ENCODE measurements around the gene DCLK2.

Gene DCLK2

DNA sequence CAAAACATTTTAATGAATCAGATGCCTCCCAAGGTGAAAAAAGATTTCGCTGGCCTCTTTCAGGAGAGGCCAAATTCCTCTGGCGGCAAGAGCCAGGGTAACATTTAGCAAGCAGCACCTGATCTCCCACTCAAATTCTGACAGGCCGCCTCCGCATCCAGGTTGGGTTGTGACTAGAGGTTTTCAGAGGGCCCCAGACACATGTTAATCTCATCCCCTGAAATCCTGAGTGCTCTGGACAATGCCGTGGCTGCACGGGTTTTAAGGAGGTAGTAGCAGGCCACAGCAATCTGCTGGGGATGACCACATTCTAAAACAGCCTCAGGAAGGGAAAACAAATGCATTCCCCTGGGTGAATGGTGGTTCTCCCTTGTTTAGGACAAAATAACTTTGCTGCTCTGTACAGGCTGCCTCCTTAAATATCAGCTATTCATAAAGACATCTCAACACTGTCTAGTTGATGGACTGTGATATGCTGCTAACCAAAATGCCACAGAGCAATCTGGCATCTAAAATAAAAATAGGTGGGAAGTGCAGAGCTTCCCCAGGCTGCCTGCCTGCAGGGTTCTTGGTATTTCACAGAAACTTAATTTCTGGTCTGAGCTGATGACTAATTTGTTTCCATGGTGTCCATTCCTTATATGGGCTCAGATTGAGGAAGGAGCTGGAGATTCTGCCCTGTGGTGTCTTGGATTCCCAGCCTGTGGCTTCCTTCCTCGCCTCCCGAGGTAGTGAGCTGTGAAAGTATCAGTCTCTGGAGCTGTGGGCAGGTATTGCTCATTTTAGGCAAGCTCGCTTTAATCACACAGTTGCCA is 202.0 kb downstream of the DCLK2 start:
- no peak for TF ChIP-seq ZBTB17 (tag by site-specific recombination; IDR thresholded peaks at IDR 0.05)
- peak; percentile 13; the same call in 1 of the 2 replicates for TF ChIP-seq FEZF1 (tag by site-specific recombination; IDR thresholded peaks at IDR 0.05)
- TF ChIP-seq ZNF335 (tag by site-specific recombination; conservative IDR thresholded peaks at IDR 0.05): no peak
- TF ChIP-seq EGR2 (tag by site-specific recombination; IDR thresholded peaks at IDR 0.05; ENCODE audit: low read depth): no peak
- H3K27ac ChIP-seq (ENCODE audit: extremely low read depth, low read depth, low read length): no peak overlapping the region
- H3K4me3 ChIP-seq (ENCODE audit: low read depth, low read length): no peak overlapping the region
- no peaks in the 10 kb centered on the region for H3K36me3 ChIP-seq (ENCODE audit: control insufficient read depth in 2 of 2, insufficient read depth in 1 of 2, low read length in 2 of 2)
- ChIA-PET POLR2A (no interaction called here), CTCF (interaction anchor here (0.9 to 1.1 kb wide), 2 partner anchors 269 to 681 kb away, joined by 3 read pairs; no protein-coding TSS in a partner anchor)
- 0 out of 2 replicates have a peak, but pooled peaks cover 2% of the 10 kb centered on the region for H3K4me1 ChIP-seq (ENCODE audit: control insufficient read depth, insufficient read depth, low read length)
- H3K9me3 ChIP-seq (ENCODE audit: control insufficient read depth, insufficient read depth, low read depth, low read length): no peaks in the 10 kb centered on the region

DNA sequence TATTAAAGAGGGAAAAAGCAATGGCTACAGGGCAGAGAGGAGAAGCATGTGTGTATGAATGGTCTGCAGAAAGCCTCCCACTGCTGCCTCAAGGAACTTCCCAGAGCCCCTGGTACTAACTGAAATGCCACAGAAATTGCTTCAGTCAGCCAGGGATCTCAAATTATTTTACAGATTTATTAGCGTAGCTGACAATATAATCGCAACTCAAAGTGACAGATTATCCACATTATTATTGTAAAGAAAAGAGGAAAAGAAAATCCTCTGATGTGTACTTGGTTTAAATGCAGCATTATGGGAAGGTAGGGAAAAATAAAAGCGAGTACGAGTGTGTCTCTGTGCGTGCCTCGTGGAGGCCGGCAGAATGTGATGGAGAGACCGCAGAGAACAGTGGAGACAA is 202.7 kb downstream of the DCLK2 start:
- ChIA-PET CTCF (interaction anchor here (0.9 kb wide), 1 partner anchor 681 kb away, joined by 3 read pairs; no protein-coding TSS in a partner anchor), POLR2A (no interaction called here)
- no peak overlapping the region for H3K4me3 ChIP-seq (ENCODE audit: low read depth, low read length)
- H3K4me1 ChIP-seq (ENCODE audit: control insufficient read depth, insufficient read depth, low read length): 0 out of 2 replicates have a peak, but pooled peaks cover 2% of the 10 kb centered on the region
- H3K36me3 ChIP-seq (ENCODE audit: control insufficient read depth in 2 of 2, insufficient read depth in 1 of 2, low read length in 2 of 2): no peaks in the 10 kb centered on the region
- no peak overlapping the region for H3K27ac ChIP-seq (ENCODE audit: extremely low read depth, low read depth, low read length)
- no peaks in the 10 kb centered on the region for H3K9me3 ChIP-seq (ENCODE audit: control insufficient read depth, insufficient read depth, low read depth, low read length)
- TF ChIP-seq ZNF510 (tag by site-specific recombination; IDR thresholded peaks at IDR 0.05; ENCODE audit: insufficient replicate concordance): no peak
- no peak for TF ChIP-seq ZNF202 (tag by site-specific recombination; IDR thresholded peaks at IDR 0.05; ENCODE audit: borderline replicate concordance)
- TF ChIP-seq ZNF292 (tag by site-specific recombination; IDR thresholded peaks at IDR 0.05; ENCODE audit: borderline replicate concordance, low read depth): no peak
- TF ChIP-seq, protein P1, sequence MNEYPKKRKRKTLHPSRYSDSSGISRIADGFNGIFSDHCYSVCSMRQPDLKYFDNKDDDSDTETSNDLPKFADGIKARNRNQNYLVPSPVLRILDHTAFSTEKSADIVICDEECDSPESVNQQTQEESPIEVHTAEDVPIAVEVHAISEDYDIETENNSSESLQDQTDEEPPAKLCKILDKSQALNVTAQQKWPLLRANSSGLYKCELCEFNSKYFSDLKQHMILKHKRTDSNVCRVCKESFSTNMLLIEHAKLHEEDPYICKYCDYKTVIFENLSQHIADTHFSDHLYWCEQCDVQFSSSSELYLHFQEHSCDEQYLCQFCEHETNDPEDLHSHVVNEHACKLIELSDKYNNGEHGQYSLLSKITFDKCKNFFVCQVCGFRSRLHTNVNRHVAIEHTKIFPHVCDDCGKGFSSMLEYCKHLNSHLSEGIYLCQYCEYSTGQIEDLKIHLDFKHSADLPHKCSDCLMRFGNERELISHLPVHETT (tag by site-specific recombination; IDR thresholded peaks at IDR 0.05): no peak
- no peak for TF ChIP-seq ZBTB21 (tag by site-specific recombination; IDR thresholded peaks at IDR 0.05)
- no peak for TF ChIP-seq ZFP69B (tag by site-specific recombination; IDR thresholded peaks at IDR 0.05)
- no peak for TF ChIP-seq ZNF311 (tag by site-specific recombination; IDR thresholded peaks at IDR 0.05; ENCODE audit: borderline replicate concordance)

DNA sequence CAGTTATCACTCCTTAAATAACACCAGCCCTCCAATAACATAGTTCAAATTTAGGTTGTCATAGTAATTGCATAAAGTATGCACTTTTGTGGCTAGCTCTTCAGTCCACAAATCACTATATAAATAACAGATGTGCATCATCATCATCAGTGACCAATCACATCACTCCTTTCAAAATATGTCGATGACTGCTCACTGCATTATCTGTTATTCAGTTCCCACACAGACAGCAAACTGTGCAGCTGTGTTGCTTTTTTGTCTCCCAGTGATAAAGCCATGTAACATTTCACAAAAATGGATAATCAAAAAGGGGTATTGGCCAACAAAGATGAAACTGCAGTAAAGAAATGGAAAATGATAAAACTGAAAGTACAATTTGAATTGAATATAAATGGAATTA is 205.4 kb downstream of the DCLK2 start:
- Histone ChIP-seq H3K27ac (ENCODE audit: extremely low read depth, low read depth, low read length) (no peak overlapping the region), H3K9me3 (ENCODE audit: control insufficient read depth, insufficient read depth, low read depth, low read length) (no peaks in the 10 kb centered on the region), H3K4me1 (ENCODE audit: control insufficient read depth, insufficient read depth, low read length) (0 out of 2 replicates have a peak, but pooled peaks cover 2% of the 10 kb centered on the region), H3K36me3 (ENCODE audit: control insufficient read depth in 2 of 2, insufficient read depth in 1 of 2, low read length in 2 of 2) (no peaks in the 10 kb centered on the region), H3K4me3 (ENCODE audit: low read depth, low read length) (no peak overlapping the region)
- CTCF ChIA-PET: interaction anchor here (0.5 to 0.6 kb wide), 2 partner anchors 14 to 777 kb away, joined by 3 to 4 read pairs; no protein-coding TSS in a partner anchor
- POLR2A ChIA-PET: no interaction called here
- TF ChIP-seq KLF1 (tag by site-specific recombination; IDR thresholded peaks at IDR 0.05) (no peak), ZNF302 (tag by site-specific recombination; IDR thresholded peaks at IDR 0.05; ENCODE audit: low read depth) (no peak), ZNF239 (tag by site-specific recombination; IDR thresholded peaks at IDR 0.05) (no peak), ZEB2 (tag by site-specific recombination; IDR thresholded peaks at IDR 0.05) (no peak), ZNF311 (tag by site-specific recombination; IDR thresholded peaks at IDR 0.05; ENCODE audit: borderline replicate concordance) (no peak), ZNF549 (tag by site-specific recombination; IDR thresholded peaks at IDR 0.05) (no peak)
- TF ChIP-seq, protein P2, sequence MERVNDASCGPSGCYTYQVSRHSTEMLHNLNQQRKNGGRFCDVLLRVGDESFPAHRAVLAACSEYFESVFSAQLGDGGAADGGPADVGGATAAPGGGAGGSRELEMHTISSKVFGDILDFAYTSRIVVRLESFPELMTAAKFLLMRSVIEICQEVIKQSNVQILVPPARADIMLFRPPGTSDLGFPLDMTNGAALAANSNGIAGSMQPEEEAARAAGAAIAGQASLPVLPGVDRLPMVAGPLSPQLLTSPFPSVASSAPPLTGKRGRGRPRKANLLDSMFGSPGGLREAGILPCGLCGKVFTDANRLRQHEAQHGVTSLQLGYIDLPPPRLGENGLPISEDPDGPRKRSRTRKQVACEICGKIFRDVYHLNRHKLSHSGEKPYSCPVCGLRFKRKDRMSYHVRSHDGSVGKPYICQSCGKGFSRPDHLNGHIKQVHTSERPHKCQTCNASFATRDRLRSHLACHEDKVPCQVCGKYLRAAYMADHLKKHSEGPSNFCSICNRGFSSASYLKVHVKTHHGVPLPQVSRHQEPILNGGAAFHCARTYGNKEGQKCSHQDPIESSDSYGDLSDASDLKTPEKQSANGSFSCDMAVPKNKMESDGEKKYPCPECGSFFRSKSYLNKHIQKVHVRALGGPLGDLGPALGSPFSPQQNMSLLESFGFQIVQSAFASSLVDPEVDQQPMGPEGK (tag by site-specific recombination; IDR thresholded peaks at IDR 0.05): no peak
- TF ChIP-seq, protein P3, sequence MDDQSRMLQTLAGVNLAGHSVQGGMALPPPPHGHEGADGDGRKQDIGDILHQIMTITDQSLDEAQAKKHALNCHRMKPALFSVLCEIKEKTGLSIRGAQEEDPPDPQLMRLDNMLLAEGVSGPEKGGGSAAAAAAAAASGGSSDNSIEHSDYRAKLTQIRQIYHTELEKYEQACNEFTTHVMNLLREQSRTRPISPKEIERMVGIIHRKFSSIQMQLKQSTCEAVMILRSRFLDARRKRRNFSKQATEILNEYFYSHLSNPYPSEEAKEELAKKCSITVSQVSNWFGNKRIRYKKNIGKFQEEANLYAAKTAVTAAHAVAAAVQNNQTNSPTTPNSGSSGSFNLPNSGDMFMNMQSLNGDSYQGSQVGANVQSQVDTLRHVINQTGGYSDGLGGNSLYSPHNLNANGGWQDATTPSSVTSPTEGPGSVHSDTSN (CRISPR knock-in tag; IDR thresholded peaks at IDR 0.05): no peak
- TF ChIP-seq, protein P4, sequence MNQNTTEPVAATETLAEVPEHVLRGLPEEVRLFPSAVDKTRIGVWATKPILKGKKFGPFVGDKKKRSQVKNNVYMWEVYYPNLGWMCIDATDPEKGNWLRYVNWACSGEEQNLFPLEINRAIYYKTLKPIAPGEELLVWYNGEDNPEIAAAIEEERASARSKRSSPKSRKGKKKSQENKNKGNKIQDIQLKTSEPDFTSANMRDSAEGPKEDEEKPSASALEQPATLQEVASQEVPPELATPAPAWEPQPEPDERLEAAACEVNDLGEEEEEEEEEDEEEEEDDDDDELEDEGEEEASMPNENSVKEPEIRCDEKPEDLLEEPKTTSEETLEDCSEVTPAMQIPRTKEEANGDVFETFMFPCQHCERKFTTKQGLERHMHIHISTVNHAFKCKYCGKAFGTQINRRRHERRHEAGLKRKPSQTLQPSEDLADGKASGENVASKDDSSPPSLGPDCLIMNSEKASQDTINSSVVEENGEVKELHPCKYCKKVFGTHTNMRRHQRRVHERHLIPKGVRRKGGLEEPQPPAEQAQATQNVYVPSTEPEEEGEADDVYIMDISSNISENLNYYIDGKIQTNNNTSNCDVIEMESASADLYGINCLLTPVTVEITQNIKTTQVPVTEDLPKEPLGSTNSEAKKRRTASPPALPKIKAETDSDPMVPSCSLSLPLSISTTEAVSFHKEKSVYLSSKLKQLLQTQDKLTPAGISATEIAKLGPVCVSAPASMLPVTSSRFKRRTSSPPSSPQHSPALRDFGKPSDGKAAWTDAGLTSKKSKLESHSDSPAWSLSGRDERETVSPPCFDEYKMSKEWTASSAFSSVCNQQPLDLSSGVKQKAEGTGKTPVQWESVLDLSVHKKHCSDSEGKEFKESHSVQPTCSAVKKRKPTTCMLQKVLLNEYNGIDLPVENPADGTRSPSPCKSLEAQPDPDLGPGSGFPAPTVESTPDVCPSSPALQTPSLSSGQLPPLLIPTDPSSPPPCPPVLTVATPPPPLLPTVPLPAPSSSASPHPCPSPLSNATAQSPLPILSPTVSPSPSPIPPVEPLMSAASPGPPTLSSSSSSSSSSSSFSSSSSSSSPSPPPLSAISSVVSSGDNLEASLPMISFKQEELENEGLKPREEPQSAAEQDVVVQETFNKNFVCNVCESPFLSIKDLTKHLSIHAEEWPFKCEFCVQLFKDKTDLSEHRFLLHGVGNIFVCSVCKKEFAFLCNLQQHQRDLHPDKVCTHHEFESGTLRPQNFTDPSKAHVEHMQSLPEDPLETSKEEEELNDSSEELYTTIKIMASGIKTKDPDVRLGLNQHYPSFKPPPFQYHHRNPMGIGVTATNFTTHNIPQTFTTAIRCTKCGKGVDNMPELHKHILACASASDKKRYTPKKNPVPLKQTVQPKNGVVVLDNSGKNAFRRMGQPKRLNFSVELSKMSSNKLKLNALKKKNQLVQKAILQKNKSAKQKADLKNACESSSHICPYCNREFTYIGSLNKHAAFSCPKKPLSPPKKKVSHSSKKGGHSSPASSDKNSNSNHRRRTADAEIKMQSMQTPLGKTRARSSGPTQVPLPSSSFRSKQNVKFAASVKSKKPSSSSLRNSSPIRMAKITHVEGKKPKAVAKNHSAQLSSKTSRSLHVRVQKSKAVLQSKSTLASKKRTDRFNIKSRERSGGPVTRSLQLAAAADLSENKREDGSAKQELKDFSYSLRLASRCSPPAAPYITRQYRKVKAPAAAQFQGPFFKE (tag by site-specific recombination; IDR thresholded peaks at IDR 0.05; ENCODE audit: borderline replicate concordance): no peak
